IPS-20b (cell line): Measurements from ENCODE around the gene GULP1.

Experiments
- H3K27ac ChIP-seq: one replicate; pipeline ENCODE4 v1.5.1; 2013; ENCODE audit warnings: low read length
- H3K27me3 ChIP-seq: 2 replicates; pipeline ENCODE4 v1.6.1; 2013; ENCODE audit warnings: mild to moderate bottlenecking, low read length, inconsistent platforms; ENCODE audit not compliant: insufficient read depth
- H3K36me3 ChIP-seq: 2 replicates; pipeline ENCODE4 v1.6.1; 2013; ENCODE audit warnings: low read depth, mild to moderate bottlenecking, inconsistent platforms, low read length, moderate library complexity; ENCODE audit not compliant: insufficient read depth
- H3K4me1 ChIP-seq: 2 replicates; pipeline ENCODE4 v1.6.1; 2013; ENCODE audit warnings: mild to moderate bottlenecking, control low read depth, inconsistent platforms, low read length, moderate library complexity; ENCODE audit not compliant: insufficient read depth
- H3K4me3 ChIP-seq: 2 replicates; pipeline ENCODE4 v1.5.1; 2013; ENCODE audit warnings: mild to moderate bottlenecking, low read length, inconsistent platforms
- H3K9ac ChIP-seq: 2 replicates; pipeline ENCODE4 v1.6.1; 2013; ENCODE audit warnings: low read depth, mild to moderate bottlenecking, inconsistent platforms, low read length, moderate library complexity
- H3K9me3 ChIP-seq: 2 replicates; pipeline ENCODE4 v1.6.1; 2013; ENCODE audit warnings: mild to moderate bottlenecking, low read depth, low read length, inconsistent platforms; ENCODE audit not compliant: insufficient read depth

GULP1 gene

GRCh38 chr2:188620916-188621315 lies 329.2 kb downstream of the GULP1 start:
- Histone ChIP-seq H3K4me1 (no peaks in the 10 kb centered on the region), H3K9me3 (no peaks in the 10 kb centered on the region), H3K27ac (no peak overlapping the region), H3K36me3 (no peaks in the 10 kb centered on the region), H3K27me3 (no peaks in the 10 kb centered on the region), H3K4me3 (no peak overlapping the region), H3K9ac (no peak overlapping the region)

DNA sequence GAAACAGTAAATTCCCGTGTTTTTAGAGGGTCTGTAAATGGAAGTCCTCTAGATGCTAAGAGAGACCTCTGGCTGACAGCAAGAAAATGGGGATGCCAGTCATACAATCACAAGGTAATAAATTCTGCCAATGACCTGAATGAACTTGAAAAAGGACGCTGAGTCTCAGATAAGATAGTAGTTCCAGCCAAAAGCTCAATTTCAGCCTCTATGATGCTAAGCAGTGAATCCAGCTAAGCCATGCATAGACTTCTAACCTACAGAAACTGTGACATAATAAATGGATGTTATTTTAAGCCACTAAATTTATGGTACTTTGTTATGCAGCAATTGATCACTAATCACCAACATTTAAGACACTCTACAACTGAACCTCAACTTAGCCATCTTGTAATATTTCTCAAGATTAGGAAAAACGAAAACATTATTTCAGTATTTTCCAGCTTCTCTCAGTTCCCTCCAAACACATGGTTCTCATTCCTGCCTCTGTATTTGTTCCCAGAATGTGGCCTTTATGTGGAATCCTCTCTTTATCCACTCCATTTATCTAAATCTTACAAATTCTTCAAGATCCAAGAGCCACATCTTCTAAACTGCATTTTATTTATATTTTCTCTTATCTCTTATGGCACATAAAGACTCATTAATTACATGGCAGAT lies 331.1 kb downstream of the GULP1 start:
- Histone ChIP-seq H3K36me3 (no peaks in the 10 kb centered on the region), H3K4me1 (no peaks in the 10 kb centered on the region), H3K27me3 (no peaks in the 10 kb centered on the region), H3K27ac (no peak overlapping the region), H3K9ac (no peak overlapping the region), H3K9me3 (no peaks in the 10 kb centered on the region), H3K4me3 (no peak overlapping the region)

GRCh38 chr2:188623995-188624643 lies 332.4 kb downstream of the GULP1 start:
- Histone ChIP-seq H3K36me3 (no peaks in the 10 kb centered on the region), H3K4me1 (no peaks in the 10 kb centered on the region), H3K9me3 (no peaks in the 10 kb centered on the region), H3K9ac (no peak overlapping the region), H3K27ac (no peak overlapping the region), H3K27me3 (no peaks in the 10 kb centered on the region), H3K4me3 (no peak overlapping the region)

GRCh38 chr2:188627471-188627870 lies 335.8 kb downstream of the GULP1 start:
- Histone ChIP-seq H3K4me3 (no peak overlapping the region), H3K27me3 (no peaks in the 10 kb centered on the region), H3K9ac (no peak overlapping the region), H3K36me3 (no peaks in the 10 kb centered on the region), H3K4me1 (no peaks in the 10 kb centered on the region), H3K27ac (no peak overlapping the region), H3K9me3 (no peaks in the 10 kb centered on the region)

- no peaks in the 10 kb centered on the region for H3K36me3 ChIP-seq
- H3K9ac ChIP-seq, result no peak overlapping the region
- no peak overlapping the region for H3K27ac ChIP-seq
- no peaks in the 10 kb centered on the region for H3K27me3 ChIP-seq
- H3K9me3 ChIP-seq, result no peaks in the 10 kb centered on the region
- H3K4me3 ChIP-seq, result no peak overlapping the region
- H3K4me1 ChIP-seq, result no peaks in the 10 kb centered on the region
These were observed 337.5 kb downstream of the GULP1 start for GRCh38 chr2:188628989-188629752.

DNA sequence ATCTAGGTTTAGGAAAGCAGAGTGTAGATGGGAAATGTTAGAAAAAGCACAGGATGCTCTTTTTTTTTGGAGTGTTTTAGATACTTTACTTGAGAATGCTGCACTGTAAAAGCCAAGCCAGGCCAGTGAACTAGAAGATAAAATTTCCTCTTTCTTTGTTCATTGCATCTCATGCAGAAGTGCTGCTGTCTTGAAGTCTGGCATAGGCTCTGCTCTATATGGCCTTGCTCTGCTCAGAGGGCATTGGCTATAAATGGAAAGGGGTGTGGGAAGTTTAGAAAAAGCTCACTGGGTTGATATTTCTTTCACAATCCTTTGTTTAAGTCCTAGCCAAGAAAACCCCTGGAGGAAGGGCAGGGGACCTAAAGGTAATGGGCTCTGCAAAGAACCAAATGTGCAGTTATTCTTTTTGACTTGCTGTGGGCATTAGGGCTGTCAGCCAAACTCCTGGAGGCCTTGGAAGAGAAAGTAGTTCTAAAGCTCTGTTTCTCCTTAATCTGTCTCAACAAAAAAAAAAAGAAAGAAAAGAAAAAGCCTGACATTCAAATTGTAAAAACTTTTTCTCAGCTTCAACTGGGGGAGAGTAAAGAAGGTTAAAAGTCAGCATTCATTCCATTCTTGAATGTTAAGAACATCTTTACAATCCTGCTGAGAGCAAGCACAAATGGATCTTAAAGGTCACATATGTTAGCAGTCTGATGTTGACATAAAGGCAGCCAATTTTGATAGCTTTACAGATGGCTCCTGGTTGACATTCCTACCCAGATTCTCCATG lies 338.3 kb downstream of the GULP1 start:
- no peak overlapping the region for H3K27ac ChIP-seq
- H3K4me3 ChIP-seq, result no peak overlapping the region
- H3K9ac ChIP-seq, result no peak overlapping the region
- no peaks in the 10 kb centered on the region for H3K4me1 ChIP-seq
- no peaks in the 10 kb centered on the region for H3K9me3 ChIP-seq
- no peaks in the 10 kb centered on the region for H3K36me3 ChIP-seq
- no peaks in the 10 kb centered on the region for H3K27me3 ChIP-seq

- Histone ChIP-seq H3K4me1 (no peaks in the 10 kb centered on the region), H3K9ac (no peak overlapping the region), H3K27ac (no peak overlapping the region)
These were observed 339.5 kb downstream of the GULP1 start for GRCh38 chr2:188631037-188631809.

DNA sequence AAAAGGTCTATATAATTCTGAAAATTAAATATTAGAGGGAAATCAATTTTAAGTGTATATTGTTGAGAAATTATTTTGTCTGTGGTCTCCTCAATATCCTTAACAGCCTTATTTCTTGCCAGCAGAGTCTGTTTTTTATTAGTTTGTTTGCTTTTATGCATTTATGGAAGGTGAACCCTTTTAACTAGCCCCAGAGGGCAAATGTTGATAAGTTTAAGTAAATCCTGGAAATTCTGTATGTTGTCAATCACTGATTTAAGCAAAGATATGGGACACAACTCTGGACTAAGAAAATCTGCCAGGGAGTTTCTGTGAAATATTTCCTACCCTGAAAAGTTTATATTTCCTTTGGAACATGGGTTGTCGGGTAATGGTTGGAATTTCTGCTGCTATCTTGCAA lies 343.0 kb downstream of the GULP1 start:
- no peaks in the 10 kb centered on the region for H3K9me3 ChIP-seq
- no peaks in the 10 kb centered on the region for H3K36me3 ChIP-seq
- H3K27me3 ChIP-seq, result no peaks in the 10 kb centered on the region
- H3K4me1 ChIP-seq, result no peaks in the 10 kb centered on the region
- no peak overlapping the region for H3K4me3 ChIP-seq
- no peak overlapping the region for H3K9ac ChIP-seq
- no peak overlapping the region for H3K27ac ChIP-seq

More at GRCh38 chr2:188631037-188631809, 339.5 kb downstream of the GULP1 start:
- no peaks in the 10 kb centered on the region for H3K9me3 ChIP-seq
- H3K36me3 ChIP-seq, result no peaks in the 10 kb centered on the region
- H3K4me3 ChIP-seq, result no peak overlapping the region
- no peaks in the 10 kb centered on the region for H3K27me3 ChIP-seq
